Stomach (tissue), 4 donors: Measurements from ENCODE around the gene SYNC.
A peak's percentile ranks its signal among the peaks of the same experiment; 100 is the strongest.

Source experiments
- POLR2A ChIP-seq, 4 donors: fragments of 450-650 bp; IDR thresholded peaks; one replicate each; pipeline ENCODE4 v1.6.1; 2016; ENCODE audit warnings: antibody characterized with exemption in 4 of 4, control low read depth in 2 of 4, mild to moderate bottlenecking in 1 of 4, moderate library complexity in 1 of 4
- POLR2AphosphoS5 ChIP-seq, 3 donors: sonication (generic); formaldehyde crosslinking; IDR thresholded peaks; one replicate each; pipeline ENCODE4 v1.6.1; 2016; ENCODE audit warnings: antibody characterized with exemption in 3 of 3

- no peak for TF ChIP-seq POLR2A (IDR thresholded peaks at IDR 0.05)
- peak in 2 of 3 donors; percentile 4 to 64 for TF ChIP-seq POLR2AphosphoS5 (IDR thresholded peaks at IDR 0.05)
Measured at GRCh38 chr1:32742956-32743355, 40.4 kb upstream of the SYNC start.
